ENCODE measurements around the gene ZNF70. TPM values are rescaled to one million over a fixed set of nuclear protein-coding genes. Genes with fewer than 3 reads are reported as not detected.

Gene ZNF70
- total RNA-seq, 1 experiment from 2014 or later = 2.9 TPM

GRCh38 chr22:23752750-23753149 lies 1.8 kb upstream of the ZNF70 start:
- DNase-seq = no peak
- Histone ChIP-seq H3K4me2 (no peak overlapping the region), H3K9me2 (ENCODE audit: insufficient read depth) (no peaks in the 10 kb centered on the region), H3K9me3 (ENCODE audit: insufficient read depth, low read depth) (no peaks in the 10 kb centered on the region), H4K20me1 (ENCODE audit: insufficient read depth) (no peaks in the 10 kb centered on the region), H3K27me3 (ENCODE audit: insufficient read depth, low read depth) (no peaks in the 10 kb centered on the region), H3F3A (ENCODE audit: insufficient read depth, low read depth) (peaks cover 24% of the 10 kb centered on the region; the same call in 1 of the 2 replicates), H3K4me3 (no peak overlapping the region), H3K36me3 (ENCODE audit: low read depth) (no peaks in the 10 kb centered on the region), H3K79me2 (ENCODE audit: low read depth) (0 out of 2 replicates have a peak, but pooled peaks cover 4% of the 10 kb centered on the region), H2AFZ (no peak overlapping the region), H3K4me1 (replicated peaks; ENCODE audit: insufficient read depth) (peaks cover 13% of the 10 kb centered on the region), H3K27ac (no peak overlapping the region)
- BruUV-seq (replicated peaks) = no TSS peak
- POLR2A ChIA-PET (ENCODE audit: unreplicated experiment) = interaction anchor here (0.6 to 0.7 kb wide), 2 partner anchors 29 to 42 kb away, joined by 3 read pairs; no protein-coding TSS in a partner anchor
- no peak for TF ChIP-seq EZH2 (IDR thresholded peaks at IDR 0.05; ENCODE audit: low read depth)
- no peak for TF ChIP-seq CTCF (conservative IDR thresholded peaks at IDR 0.05)
- CTCF ChIA-PET = no interaction called here
- intact Hi-C loops (cut with micrococcal nuclease; ENCODE audit: unreplicated experiment) = no loop called here

- Histone ChIP-seq H3K9me3 (ENCODE audit: insufficient read depth, low read depth) (no peaks in the 10 kb centered on the region), H3K79me2 (ENCODE audit: low read depth) (0 out of 2 replicates have a peak, but pooled peaks cover 4% of the 10 kb centered on the region), H3K36me3 (ENCODE audit: low read depth) (no peaks in the 10 kb centered on the region), H3K4me2 (peak overlapping the region; percentile 81; the same call in 1 of the 2 replicates), H3K4me1 (replicated peaks; ENCODE audit: insufficient read depth) (peaks cover 13% of the 10 kb centered on the region), H3K4me3 (peak overlapping the region; percentile 97; the same call in 1 of the 2 replicates), H3F3A (ENCODE audit: insufficient read depth, low read depth) (peaks cover 24% of the 10 kb centered on the region; the same call in 1 of the 2 replicates), H4K20me1 (ENCODE audit: insufficient read depth) (no peaks in the 10 kb centered on the region), H3K27ac (no peak overlapping the region), H3K27me3 (ENCODE audit: insufficient read depth, low read depth) (no peaks in the 10 kb centered on the region), H2AFZ (no peak overlapping the region; the same call in 1 of the 2 replicates), H3K9me2 (ENCODE audit: insufficient read depth) (no peaks in the 10 kb centered on the region)
- CTCF ChIA-PET = no interaction called here
- intact Hi-C loops (cut with micrococcal nuclease; ENCODE audit: unreplicated experiment) = no loop called here
- no TSS peak for BruUV-seq (replicated peaks)
- DNase-seq = no peak
- TF ChIP-seq EZH2 (IDR thresholded peaks at IDR 0.05; ENCODE audit: low read depth) = no peak
- TF ChIP-seq CTCF (conservative IDR thresholded peaks at IDR 0.05) = no peak
- POLR2A ChIA-PET (ENCODE audit: unreplicated experiment) = interaction anchor here (0.6 kb wide), 1 partner anchor 28 kb away, joined by 3 read pairs; no protein-coding TSS in a partner anchor
These were observed 1.3 kb upstream of the ZNF70 start for GRCh38 chr22:23752090-23752691.

- Histone ChIP-seq H3K79me2 (ENCODE audit: low read depth) (0 out of 2 replicates have a peak, but pooled peaks cover 4% of the 10 kb centered on the region), H3K27ac (peak overlapping the region; percentile 83), H2AFZ (peak overlapping the region; percentile 89), H3K27me3 (ENCODE audit: insufficient read depth, low read depth) (no peaks in the 10 kb centered on the region), H4K20me1 (ENCODE audit: insufficient read depth) (no peaks in the 10 kb centered on the region), H3K9me2 (ENCODE audit: insufficient read depth) (no peaks in the 10 kb centered on the region), H3K4me2 (peak overlapping the region; percentile 81), H3K9me3 (ENCODE audit: insufficient read depth, low read depth) (no peaks in the 10 kb centered on the region), H3K36me3 (ENCODE audit: low read depth) (no peaks in the 10 kb centered on the region), H3K4me3 (peak overlapping the region; percentile 97), H3F3A (ENCODE audit: insufficient read depth, low read depth) (peaks cover 24% of the 10 kb centered on the region; the same call in 1 of the 2 replicates), H3K4me1 (replicated peaks; ENCODE audit: insufficient read depth) (peaks cover 13% of the 10 kb centered on the region)
- BruUV-seq (replicated peaks) = TSS peak; percentile 71
- ChIA-PET CTCF (no interaction called here), POLR2A (ENCODE audit: unreplicated experiment) (no interaction called here)
- no peak for DNase-seq
- no peak for TF ChIP-seq EZH2 (IDR thresholded peaks at IDR 0.05; ENCODE audit: low read depth)
- no peak for TF ChIP-seq CTCF (conservative IDR thresholded peaks at IDR 0.05)
- intact Hi-C loops (cut with micrococcal nuclease; ENCODE audit: unreplicated experiment) = no loop called here
These were observed 607 bp upstream of the ZNF70 start for GRCh38 chr22:23751441-23751996.

Measured in PC-9 (cell line).